Sigmoid colon (tissue), 7 donors: ENCODE results near the gene BTG2. TPM values are rescaled to one million over a fixed set of nuclear protein-coding genes. Genes with fewer than 3 reads are reported as not detected.

ENCODE experiments used
- DNase-seq: peaks from one replicate; pipeline ENCODE4 v3.0.0-alpha.2; 2019
- H3K27ac ChIP-seq, 4 donors: fragments of 200-600 bp; sonication (generic); one replicate each; pipeline ENCODE4 v1.5.1; 2016 to 2019; ENCODE audit warnings: mild to moderate bottlenecking in 1 of 4
- H3K27me3 ChIP-seq, 3 donors: fragments of 200-600 bp; sonication (generic); one replicate each; pipeline ENCODE4 v1.5.1; 2019; ENCODE audit warnings: mild to moderate bottlenecking in 1 of 3
- H3K36me3 ChIP-seq, 4 donors: fragments of 200-600 bp; sonication (generic); one replicate each; pipeline ENCODE4 v1.5.1; 2016 to 2019
- H3K4me1 ChIP-seq, 4 donors: fragments of 200-600 bp; sonication (generic); one replicate each; pipeline ENCODE4 v1.5.1; 2017 to 2019
- H3K4me3 ChIP-seq, 4 donors: fragments of 200-600 bp; sonication (generic); one replicate each; pipeline ENCODE4 v1.5.1; 2017 to 2019; ENCODE audit warnings: mild to moderate bottlenecking in 2 of 4, moderate library complexity in 1 of 4
- H3K9me3 ChIP-seq, 4 donors: fragments of 200-600 bp in 3 of 4; sonication (generic) in 3 of 4; one replicate each; pipeline versions ENCODE4 v1.5.1 to v1.6.1; 2013 to 2019
- EP300 ChIP-seq, 4 donors: sonication (generic); formaldehyde crosslinking; IDR thresholded peaks; one replicate each; pipeline ENCODE4 v1.6.1; 2017; ENCODE audit warnings: antibody characterized with exemption in 4 of 4
- POLR2A ChIP-seq, 2 donors: fragments of 450-650 bp; IDR thresholded peaks; one replicate each; pipeline ENCODE4 v1.6.1; 2016; ENCODE audit warnings: antibody characterized with exemption in 2 of 2, mild to moderate bottlenecking in 2 of 2, moderate library complexity in 2 of 2
- POLR2AphosphoS5 ChIP-seq, 4 donors: sonication (generic); formaldehyde crosslinking; IDR thresholded peaks; one replicate each; pipeline ENCODE4 v1.6.1; 2017; ENCODE audit warnings: antibody characterized with exemption in 4 of 4
- WGBS, 2 donors: extraction: QIAGEN DNeasy Blood & Tissue Kit; methylation state at CpG; one replicate each; pipeline ENCODE4 v1.1.7; 2013; 5-methylcytosine and 5-hydroxymethylcytosine counted together
- intact Hi-C: fragments of 100-400 bp; cut with DNase I; formaldehyde crosslinking; loops from one replicate; pipeline ENCODE4 v1.15.1; 2023
- polyA plus RNA-seq, 3 donors: library from polyadenylated mRNA; stranded (reverse); fragments of 200-250 nt; gene quantifications; one replicate each; pipeline ENCODE4 v1.2.3, GENCODE V29; 2013
- total RNA-seq, 4 donors: library from RNA; depleted of rRNA; stranded (reverse); fragments of >200 nt; gene quantifications; one replicate each; pipeline ENCODE4 v1.1.0, GENCODE V29; 2016
- TF ChIP-seq, protein P1 (sequence below), 4 experiments: fragments of 450-650 bp in 3 of 4; fragments of 200-600 bp in 1 of 4; IDR thresholded peaks; one replicate each; pipeline ENCODE4 v1.5.1; 2016 to 2019; ENCODE audit warnings: antibody characterized with exemption in 4 of 4, mild to moderate bottlenecking in 3 of 4, moderate library complexity in 2 of 4
- donor health status: healthy with polysubstance abuse.
- donor health status: Bipolar disorder and iron deficiency.
- donor health status: healthy.

The BTG2 gene
- total and polyA plus RNA-seq, 7 donors: 37.2 to 397 (median 81.0) TPM

- intact Hi-C loops: no loop called here
- H3K27me3 ChIP-seq: no peaks in the 10 kb centered on the region
- no peak overlapping the region for H3K4me3 ChIP-seq
- H3K36me3 ChIP-seq: no peaks in the 10 kb centered on the region
- TF ChIP-seq EP300 (IDR thresholded peaks at IDR 0.05): no peak
- no peak for TF ChIP-seq POLR2AphosphoS5 (IDR thresholded peaks at IDR 0.05)
- TF ChIP-seq POLR2A (IDR thresholded peaks at IDR 0.05): no peak
- TF ChIP-seq, protein P1, sequence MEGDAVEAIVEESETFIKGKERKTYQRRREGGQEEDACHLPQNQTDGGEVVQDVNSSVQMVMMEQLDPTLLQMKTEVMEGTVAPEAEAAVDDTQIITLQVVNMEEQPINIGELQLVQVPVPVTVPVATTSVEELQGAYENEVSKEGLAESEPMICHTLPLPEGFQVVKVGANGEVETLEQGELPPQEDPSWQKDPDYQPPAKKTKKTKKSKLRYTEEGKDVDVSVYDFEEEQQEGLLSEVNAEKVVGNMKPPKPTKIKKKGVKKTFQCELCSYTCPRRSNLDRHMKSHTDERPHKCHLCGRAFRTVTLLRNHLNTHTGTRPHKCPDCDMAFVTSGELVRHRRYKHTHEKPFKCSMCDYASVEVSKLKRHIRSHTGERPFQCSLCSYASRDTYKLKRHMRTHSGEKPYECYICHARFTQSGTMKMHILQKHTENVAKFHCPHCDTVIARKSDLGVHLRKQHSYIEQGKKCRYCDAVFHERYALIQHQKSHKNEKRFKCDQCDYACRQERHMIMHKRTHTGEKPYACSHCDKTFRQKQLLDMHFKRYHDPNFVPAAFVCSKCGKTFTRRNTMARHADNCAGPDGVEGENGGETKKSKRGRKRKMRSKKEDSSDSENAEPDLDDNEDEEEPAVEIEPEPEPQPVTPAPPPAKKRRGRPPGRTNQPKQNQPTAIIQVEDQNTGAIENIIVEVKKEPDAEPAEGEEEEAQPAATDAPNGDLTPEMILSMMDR (IDR thresholded peaks at IDR 0.05): no peak
- no peaks in the 10 kb centered on the region for H3K9me3 ChIP-seq
- peaks cover 0 to 4% (median 2%) of the 10 kb centered on the region in 4 donors for H3K4me1 ChIP-seq
- no peak for DNase-seq
- peak overlapping the region in 1 of 4 donors; percentile 30 for H3K27ac ChIP-seq
- 42 to 71% methylated on average over 1 of the region's 1 CpG for WGBS, 2 donors
Measured at GRCh38 chr1:203336097-203336496, 30.8 kb downstream of the BTG2 start.

DNA sequence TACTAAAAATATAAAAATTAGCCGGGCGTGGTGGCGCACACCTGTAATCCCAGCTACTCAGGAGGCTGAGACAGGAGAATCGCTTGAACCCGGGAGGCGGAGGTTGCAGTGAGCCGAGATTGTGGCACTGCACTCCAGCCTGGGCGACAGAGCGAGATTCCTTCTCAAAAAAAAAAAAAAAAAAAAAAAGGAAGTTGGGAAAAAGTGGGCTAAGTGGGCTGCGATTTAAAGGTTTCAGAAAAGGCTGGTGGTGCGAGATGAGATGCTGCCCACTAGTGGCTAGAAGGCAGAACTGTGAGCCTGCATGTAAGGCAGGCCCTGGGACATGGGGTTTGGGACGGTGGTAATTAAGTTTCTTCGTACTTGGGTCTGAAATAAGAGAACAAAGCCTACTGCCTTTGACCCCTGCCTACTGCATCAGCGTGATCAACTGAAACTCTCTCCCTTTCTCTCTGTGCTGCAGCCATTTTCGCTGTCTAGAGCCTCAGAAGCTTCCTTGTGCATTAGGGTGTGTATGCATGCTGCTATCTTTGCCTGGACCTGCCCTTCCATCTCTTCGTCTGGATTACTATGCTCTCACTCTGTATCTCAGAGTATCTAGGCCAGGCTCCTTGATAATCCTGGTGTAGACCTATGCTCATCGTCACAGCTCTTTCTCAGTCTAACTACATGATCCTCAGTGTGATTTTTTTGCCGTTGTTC is 33.2 kb downstream of the BTG2 start:
- TF ChIP-seq POLR2A (IDR thresholded peaks at IDR 0.05): no peak
- TF ChIP-seq POLR2AphosphoS5 (IDR thresholded peaks at IDR 0.05): no peak
- TF ChIP-seq, protein P1 (IDR thresholded peaks at IDR 0.05): peak; percentile 73 to 93 (median 89)
- DNase-seq: peak; percentile 81
- Histone ChIP-seq H3K9me3 (no peaks in the 10 kb centered on the region), H3K36me3 (no peaks in the 10 kb centered on the region), H3K27me3 (no peaks in the 10 kb centered on the region), H3K4me3 (no peak overlapping the region), H3K27ac (no peak overlapping the region), H3K4me1 (peaks cover 0 to 15% (median 7%) of the 10 kb centered on the region in 4 donors)
- intact Hi-C loops: loop anchor here (1.0 kb wide), 1 partner anchor 65 kb away; no protein-coding TSS in a partner anchor
- WGBS, 2 donors: 42 to 51% methylated on average over 18 of the region's 18 CpGs

DNA sequence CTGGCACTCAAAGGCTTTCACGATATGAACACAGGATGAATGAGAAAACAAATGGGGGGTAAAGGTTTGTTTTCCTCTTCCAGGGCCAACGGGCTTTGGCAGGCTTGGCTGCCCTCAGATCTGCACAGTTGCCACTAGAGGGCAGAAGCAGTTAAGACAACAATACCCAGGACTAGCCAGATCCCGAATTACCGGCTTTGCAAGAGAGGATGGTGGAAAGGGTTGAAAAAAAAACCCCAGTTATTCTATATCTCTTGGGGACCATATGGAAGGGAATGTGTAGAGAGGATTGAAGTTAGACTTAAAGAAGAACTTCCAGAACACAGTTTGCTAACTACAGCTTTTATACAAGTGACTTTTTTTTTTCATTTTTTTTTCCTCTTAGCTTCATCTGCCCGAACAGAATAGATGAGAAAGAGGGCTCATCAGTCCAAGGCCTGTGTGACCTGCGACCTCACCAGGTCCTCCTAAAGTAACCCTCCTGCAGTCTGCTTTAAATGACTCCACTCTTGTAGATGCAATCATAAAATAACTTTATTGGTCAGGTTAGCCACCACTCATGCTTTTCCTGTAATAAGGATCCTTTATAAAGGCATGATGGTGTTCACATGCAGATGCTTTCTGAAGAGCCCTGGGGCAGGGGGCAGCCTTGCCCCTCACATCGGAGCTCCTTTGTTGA is 34.9 kb downstream of the BTG2 start:
- WGBS, 2 donors: 13 to 21% methylated on average over 7 of the region's 7 CpGs
- Histone ChIP-seq H3K9me3 (no peaks in the 10 kb centered on the region), H3K4me1 (peaks cover 0 to 15% (median 7%) of the 10 kb centered on the region in 4 donors), H3K36me3 (no peaks in the 10 kb centered on the region), H3K27me3 (no peaks in the 10 kb centered on the region), H3K27ac (no peak overlapping the region), H3K4me3 (no peak overlapping the region)
- peak; percentile 89 for DNase-seq
- TF ChIP-seq EP300 (IDR thresholded peaks at IDR 0.05): no peak
- TF ChIP-seq POLR2AphosphoS5 (IDR thresholded peaks at IDR 0.05): peak in 3 of 4 donors; percentile 11 to 50 (median 40)
- TF ChIP-seq, protein P1 (IDR thresholded peaks at IDR 0.05): peak; percentile 82 to 90 (median 86)
- no peak for TF ChIP-seq POLR2A (IDR thresholded peaks at IDR 0.05)
- intact Hi-C loops: loop anchor here (1.0 to 10.0 kb wide), 3 partner anchors 101 to 365 kb away; no protein-coding TSS in a partner anchor

GRCh38 chr1:203342192-203342940 is 37.0 kb downstream of the BTG2 start:
- intact Hi-C loops: loop anchor here (10.0 kb wide), 1 partner anchor 362 kb away; no protein-coding TSS in a partner anchor
- Histone ChIP-seq H3K9me3 (no peaks in the 10 kb centered on the region), H3K4me3 (no peak overlapping the region), H3K27me3 (no peaks in the 10 kb centered on the region), H3K27ac (no peak overlapping the region), H3K36me3 (no peaks in the 10 kb centered on the region), H3K4me1 (peaks cover 0 to 19% (median 11%) of the 10 kb centered on the region in 4 donors)
- WGBS, 2 donors: 48 to 57% methylated on average over 23 of the region's 23 CpGs
- TF ChIP-seq POLR2A (IDR thresholded peaks at IDR 0.05) (no peak), EP300 (IDR thresholded peaks at IDR 0.05) (no peak), POLR2AphosphoS5 (IDR thresholded peaks at IDR 0.05) (no peak)
- TF ChIP-seq, protein P1 (IDR thresholded peaks at IDR 0.05): peak; percentile 58 to 78 (median 69)
- DNase-seq: peak; percentile 77
